Fibroblast of the aortic adventitia (primary cell): ENCODE data around the gene MYO19. TPM values are rescaled to one million over a fixed set of nuclear protein-coding genes. Genes with fewer than 3 reads are reported as not detected.
A peak's percentile ranks its signal among the peaks of the same experiment; 100 is the strongest.
"Not testable (repeated sequence)": the region's sequence is repeated elsewhere in the genome, so short reads cannot be mapped to it uniquely, and the experiment has no call there.

Experiments
- DNase-seq: peaks from one replicate; pipeline ENCODE4 v3.0.0-alpha.2; 2010; ENCODE audit warnings: low read depth
- H3K4me3 ChIP-seq: 2 replicates; pipeline ENCODE4 v1.5.1; 2011; ENCODE audit warnings: low read depth, mild to moderate bottlenecking, control low read depth, low read length, moderate library complexity
- CTCF ChIP-seq: IDR thresholded peaks from 2 replicates; pipeline ENCODE4 v1.5.1; 2011; ENCODE audit warnings: mild to moderate bottlenecking, low read length, control low read depth, inconsistent platforms; ENCODE audit not compliant: insufficient read depth
- total RNA-seq: library from RNA; depleted of rRNA; stranded (reverse); fragments of >200 nt; gene quantifications from 2 replicates; pipeline ENCODE4 v1.2.3, GENCODE V29; 2012; ENCODE audit warnings: low replicate concordance

Gene MYO19
- total RNA-seq, 1 donor, result 66.2 TPM

- no peak for TF ChIP-seq CTCF
- no peak overlapping the region for H3K4me3 ChIP-seq
- no peak for DNase-seq
These were observed 39.5 kb downstream of the MYO19 start for GRCh38 chr17:36495076-36495578.

- H3K4me3 ChIP-seq, result no peak overlapping the region
- DNase-seq, result no peak
- no peak for TF ChIP-seq CTCF
These were observed 40.0 kb downstream of the MYO19 start for GRCh38 chr17:36494674-36495073.

- TF ChIP-seq CTCF, result no peak
- H3K4me3 ChIP-seq, result no peak overlapping the region
- DNase-seq, result no peak
These were observed 40.7 kb downstream of the MYO19 start for GRCh38 chr17:36493956-36494355.

GRCh38 chr17:36486204-36487194 lies 48.2 kb downstream of the MYO19 start, which contains the start of gene ZNHIT3:
TSS of gene ZNHIT3 (plus strand) at chr17:36486681. CDS start at chr17:36486700, 19 bp downstream.
- TF ChIP-seq CTCF, result no peak
- DNase-seq, result peak; percentile 94
- H3K4me3 ChIP-seq, result peak within 1 kb of the TSS; percentile 89

GRCh38 chr17:36485805-36486203 lies 48.9 kb downstream of the MYO19 start:
- H3K4me3 ChIP-seq, result peak overlapping the region; percentile 89
- no peak for DNase-seq
- TF ChIP-seq CTCF, result no peak

- no peak for TF ChIP-seq CTCF
- no peak overlapping the region for H3K4me3 ChIP-seq
- no peak for DNase-seq
These were observed 49.6 kb downstream of the MYO19 start for GRCh38 chr17:36485027-36485426.

GRCh38 chr17:36484021-36484420 lies 50.6 kb downstream of the MYO19 start:
- H3K4me3 ChIP-seq, DNase-seq: not testable (repeated sequence)
